ENCODE results near the gene MTIF3.

MTIF3 gene

GRCh38 chr13:27455331-27455855 lies 5.0 kb upstream of the MTIF3 start:
- DNase-seq = peak; percentile 8 to 47

GRCh38 chr13:27450921-27451471 lies 632 bp upstream of the MTIF3 start:
- DNase-seq = peak in 1 of 2 experiments; percentile 86

- DNase-seq = peak in 1 of 2 experiments; percentile 53
These were observed 1.2 kb downstream of the MTIF3 start for GRCh38 chr13:27449081-27449603.

GRCh38 chr13:27448308-27448707 lies 2.1 kb downstream of the MTIF3 start:
- DNase-seq = peak in 1 of 2 experiments; percentile 12

- DNase-seq = no peak
These were observed 3.3 kb downstream of the MTIF3 start for GRCh38 chr13:27446986-27447583.

GRCh38 chr13:27442797-27443196 lies 7.6 kb downstream of the MTIF3 start:
- DNase-seq = peak; percentile 74 to 81

- peak; percentile 95 to 97 for DNase-seq
These were observed 8.2 kb downstream of the MTIF3 start for GRCh38 chr13:27442071-27442647.

GRCh38 chr13:27440408-27440807 lies 10.0 kb downstream of the MTIF3 start:
- DNase-seq = peak in 1 of 2 experiments; percentile 33

GRCh38 chr13:27437126-27437525 lies 13.2 kb downstream of the MTIF3 start:
- DNase-seq = no peak

GRCh38 chr13:27432611-27433210 lies 17.7 kb downstream of the MTIF3 start:
- DNase-seq = no peak

GRCh38 chr13:27432180-27432579 lies 18.2 kb downstream of the MTIF3 start:
- no peak for DNase-seq

GRCh38 chr13:27428160-27428559 lies 22.2 kb downstream of the MTIF3 start:
- DNase-seq = no peak

- no peak for DNase-seq
These were observed 22.7 kb downstream of the MTIF3 start for GRCh38 chr13:27427641-27428040.

- peak; percentile 85 to 91 for DNase-seq
These were observed 24.3 kb downstream of the MTIF3 start for GRCh38 chr13:27425918-27426630.

- DNase-seq = peak in 1 of 2 experiments; percentile 47
These were observed 25.0 kb downstream of the MTIF3 start for GRCh38 chr13:27425158-27425917.

- DNase-seq = peak; percentile 66 to 96
These were observed 25.9 kb downstream of the MTIF3 start, which contains the start of gene GTF3A for GRCh38 chr13:27424246-27425157. GTF3A (plus strand) TSS chr13:27424619.

GRCh38 chr13:27423333-27423732 lies 27.0 kb downstream of the MTIF3 start:
- DNase-seq = no peak

GRCh38 chr13:27421101-27421871 lies 29.1 kb downstream of the MTIF3 start:
- DNase-seq = no peak

- no peak for DNase-seq
These were observed 31.0 kb downstream of the MTIF3 start for GRCh38 chr13:27419328-27419727.

GRCh38 chr13:27415116-27415515 lies 35.2 kb downstream of the MTIF3 start:
- DNase-seq = no peak
